ENCODE data around the gene COPB2.

DNA sequence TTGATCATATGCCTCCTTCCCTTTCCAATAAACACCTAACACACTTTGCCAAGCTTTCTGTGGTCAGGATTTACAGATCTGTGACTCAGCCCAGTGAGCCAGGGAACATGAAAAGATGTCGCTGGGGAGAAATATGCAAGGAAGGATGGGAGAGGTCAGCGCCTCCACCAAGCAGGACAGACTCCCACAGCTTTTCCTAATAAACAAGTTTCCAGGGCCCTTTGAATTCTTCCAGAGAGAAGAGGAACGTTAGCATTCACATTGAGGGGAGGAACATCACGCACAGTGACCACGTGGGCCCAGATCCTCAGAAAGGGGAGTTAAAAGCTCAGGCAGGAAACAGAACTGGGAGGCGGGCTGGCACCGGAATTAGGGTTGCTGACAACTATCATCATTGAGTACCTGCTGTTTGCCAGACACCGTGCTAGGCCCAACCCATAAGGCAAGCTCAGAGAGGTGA lies 78.9 kb downstream of the COPB2 start:
- TF ChIP-seq, protein P1, sequence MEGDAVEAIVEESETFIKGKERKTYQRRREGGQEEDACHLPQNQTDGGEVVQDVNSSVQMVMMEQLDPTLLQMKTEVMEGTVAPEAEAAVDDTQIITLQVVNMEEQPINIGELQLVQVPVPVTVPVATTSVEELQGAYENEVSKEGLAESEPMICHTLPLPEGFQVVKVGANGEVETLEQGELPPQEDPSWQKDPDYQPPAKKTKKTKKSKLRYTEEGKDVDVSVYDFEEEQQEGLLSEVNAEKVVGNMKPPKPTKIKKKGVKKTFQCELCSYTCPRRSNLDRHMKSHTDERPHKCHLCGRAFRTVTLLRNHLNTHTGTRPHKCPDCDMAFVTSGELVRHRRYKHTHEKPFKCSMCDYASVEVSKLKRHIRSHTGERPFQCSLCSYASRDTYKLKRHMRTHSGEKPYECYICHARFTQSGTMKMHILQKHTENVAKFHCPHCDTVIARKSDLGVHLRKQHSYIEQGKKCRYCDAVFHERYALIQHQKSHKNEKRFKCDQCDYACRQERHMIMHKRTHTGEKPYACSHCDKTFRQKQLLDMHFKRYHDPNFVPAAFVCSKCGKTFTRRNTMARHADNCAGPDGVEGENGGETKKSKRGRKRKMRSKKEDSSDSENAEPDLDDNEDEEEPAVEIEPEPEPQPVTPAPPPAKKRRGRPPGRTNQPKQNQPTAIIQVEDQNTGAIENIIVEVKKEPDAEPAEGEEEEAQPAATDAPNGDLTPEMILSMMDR (IDR thresholded peaks at IDR 0.05 in 4 of 5, conservative IDR thresholded peaks at IDR 0.05 in 1 of 5), result no peak
- TF ChIP-seq POLR2A (IDR thresholded peaks at IDR 0.05), result no peak

All from gastrocnemius medialis (tissue), 4 donors.